ACC112 (cell line): Measurements from ENCODE around the gene LZTS3.
"Not testable (repeated sequence)": the region's sequence is repeated elsewhere in the genome, so short reads cannot be mapped to it uniquely, and the experiment has no call there.

Source experiments
- H2AFZ ChIP-seq: fragments of 200-600 bp; sonication (generic); one replicate; pipeline ENCODE4 v1.6.0; 2017; ENCODE audit warnings: antibody characterized with exemption, low read length; ENCODE audit not compliant: unreplicated experiment
- H3K27ac ChIP-seq: fragments of 200-600 bp; sonication (generic); 2 replicates; pipeline ENCODE4 v1.5.1; 2014; ENCODE audit warnings: low read depth, mild to moderate bottlenecking, antibody characterized with exemption, low read length, moderate library complexity
- H3K27me3 ChIP-seq: fragments of 200-600 bp; sonication (generic); 2 replicates; pipeline ENCODE4 v1.6.1; 2014; ENCODE audit warnings: mild to moderate bottlenecking, antibody characterized with exemption, low read length, moderate library complexity, mixed read lengths; ENCODE audit not compliant: insufficient read depth
- H3K36me3 ChIP-seq: fragments of 200-600 bp; sonication (generic); 2 replicates; pipeline ENCODE4 v1.6.1; 2016; ENCODE audit warnings: mild to moderate bottlenecking, antibody characterized with exemption, low read length, moderate library complexity, mixed read lengths; ENCODE audit not compliant: insufficient read depth
- H3K4me1 ChIP-seq: fragments of 200-600 bp; sonication (generic); one replicate; pipeline ENCODE4 v1.6.1; 2016; ENCODE audit warnings: low read length, mixed read lengths; ENCODE audit not compliant: insufficient read depth, unreplicated experiment, control insufficient read depth
- H3K4me3 ChIP-seq: fragments of 200-600 bp; sonication (generic); 2 replicates; pipeline ENCODE4 v1.5.1; 2014; ENCODE audit warnings: mild to moderate bottlenecking, low read depth, low read length
- H3K79me2 ChIP-seq: fragments of 200-600 bp; sonication (generic); one replicate; pipeline ENCODE4 v1.6.0; 2016; ENCODE audit warnings: low read length; ENCODE audit not compliant: control insufficient read depth, unreplicated experiment, insufficient read depth

Gene LZTS3

GRCh38 chr20:3117839-3118379, 55.4 kb downstream of the LZTS3 start:
- not testable (repeated sequence) for H2AFZ ChIP-seq, H3K36me3 ChIP-seq, H3K27me3 ChIP-seq, H3K79me2 ChIP-seq, H3K4me1 ChIP-seq
- Histone ChIP-seq H3K27ac (peak overlapping the region; percentile 32; the same call in 1 of the 2 replicates), H3K4me3 (peak overlapping the region; percentile 58)

- Histone ChIP-seq H3K27me3 (no peaks in the 10 kb centered on the region), H3K4me3 (no peak overlapping the region), H3K27ac (no peak overlapping the region), H3K4me1 (peaks cover 3% of the 10 kb centered on the region), H3K36me3 (no peaks in the 10 kb centered on the region), H3K79me2 (no peaks in the 10 kb centered on the region), H2AFZ (no peak overlapping the region)
Observed at GRCh38 chr20:3116341-3116740, 57.0 kb downstream of the LZTS3 start.

DNA sequence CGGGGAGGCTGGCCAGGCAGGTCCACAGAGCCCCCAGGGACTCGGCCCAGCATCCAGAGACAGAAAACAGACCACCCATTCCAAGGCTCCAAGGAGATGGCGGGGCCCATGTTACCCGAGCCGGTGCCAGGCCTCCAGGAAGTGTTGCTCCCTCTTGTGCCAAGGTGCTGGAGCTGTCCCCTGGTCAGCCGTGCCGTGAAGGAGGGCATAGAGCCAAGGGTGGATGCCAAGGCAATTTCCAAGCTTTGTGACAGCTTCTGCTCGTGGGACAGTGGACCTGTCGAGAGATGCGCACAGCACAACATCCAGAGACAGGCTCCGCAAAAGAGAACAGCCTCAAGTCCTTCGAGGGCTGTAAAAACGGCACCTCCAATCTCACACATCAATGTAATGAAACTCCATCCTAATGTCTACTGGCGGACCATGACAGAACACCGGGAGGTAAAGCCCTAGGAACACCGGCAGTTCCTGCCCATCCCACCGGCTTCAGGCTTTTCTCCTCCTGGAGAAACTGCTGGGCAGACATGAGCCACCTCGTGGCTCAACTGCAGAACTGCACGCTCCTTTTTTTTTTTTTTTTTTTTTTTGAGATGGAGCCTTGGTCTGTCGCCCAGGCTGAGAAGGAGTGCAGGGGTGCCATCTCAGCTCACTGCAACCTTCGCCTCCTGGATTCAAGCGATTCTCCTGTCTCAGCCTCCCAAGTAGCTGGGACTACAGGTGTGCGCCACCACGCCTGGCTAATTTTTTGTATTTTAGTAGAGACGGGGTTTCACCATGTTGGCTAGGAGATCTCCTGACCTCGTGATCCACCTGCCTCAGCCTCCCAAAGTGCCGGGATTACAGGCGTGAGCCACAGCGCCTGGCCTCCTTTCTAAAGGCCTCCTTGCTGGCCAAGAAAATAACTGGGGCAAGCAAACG, 57.9 kb downstream of the LZTS3 start:
- no peak overlapping the region for H3K4me3 ChIP-seq
- no peaks in the 10 kb centered on the region for H3K79me2 ChIP-seq
- no peaks in the 10 kb centered on the region for H3K27me3 ChIP-seq
- H2AFZ ChIP-seq = no peak overlapping the region
- no peaks in the 10 kb centered on the region for H3K36me3 ChIP-seq
- peaks cover 3% of the 10 kb centered on the region for H3K4me1 ChIP-seq
- no peak overlapping the region for H3K27ac ChIP-seq
